Effector CD4-positive, alpha-beta T cell (primary cell): ENCODE results near the gene DNAAF9.

ENCODE experiments used
- DNase-seq: peaks from one replicate; pipeline ENCODE4 v3.0.0-alpha.2; 2020

The DNAAF9 gene

DNA sequence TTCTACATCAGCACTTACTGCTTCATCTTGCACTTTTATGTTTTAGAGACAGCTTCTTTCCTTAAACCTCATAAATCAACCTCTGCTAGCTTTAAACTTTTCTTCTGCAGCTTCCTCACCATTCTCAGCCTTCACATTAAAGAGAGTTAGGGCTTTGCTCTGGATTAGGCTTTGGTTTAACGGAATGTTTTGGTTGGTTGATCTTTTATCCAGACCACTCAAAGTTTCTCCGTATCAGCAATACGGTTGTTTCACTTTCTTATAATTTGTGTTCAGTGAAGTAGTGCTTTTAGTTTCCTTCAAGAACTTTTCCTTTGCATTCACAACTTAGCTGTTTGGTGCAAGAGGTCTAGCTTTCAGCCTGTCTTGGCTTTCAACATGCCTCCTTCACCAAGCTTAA lies 40.4 kb downstream of the DNAAF9 start:
- no peak for DNase-seq

DNA sequence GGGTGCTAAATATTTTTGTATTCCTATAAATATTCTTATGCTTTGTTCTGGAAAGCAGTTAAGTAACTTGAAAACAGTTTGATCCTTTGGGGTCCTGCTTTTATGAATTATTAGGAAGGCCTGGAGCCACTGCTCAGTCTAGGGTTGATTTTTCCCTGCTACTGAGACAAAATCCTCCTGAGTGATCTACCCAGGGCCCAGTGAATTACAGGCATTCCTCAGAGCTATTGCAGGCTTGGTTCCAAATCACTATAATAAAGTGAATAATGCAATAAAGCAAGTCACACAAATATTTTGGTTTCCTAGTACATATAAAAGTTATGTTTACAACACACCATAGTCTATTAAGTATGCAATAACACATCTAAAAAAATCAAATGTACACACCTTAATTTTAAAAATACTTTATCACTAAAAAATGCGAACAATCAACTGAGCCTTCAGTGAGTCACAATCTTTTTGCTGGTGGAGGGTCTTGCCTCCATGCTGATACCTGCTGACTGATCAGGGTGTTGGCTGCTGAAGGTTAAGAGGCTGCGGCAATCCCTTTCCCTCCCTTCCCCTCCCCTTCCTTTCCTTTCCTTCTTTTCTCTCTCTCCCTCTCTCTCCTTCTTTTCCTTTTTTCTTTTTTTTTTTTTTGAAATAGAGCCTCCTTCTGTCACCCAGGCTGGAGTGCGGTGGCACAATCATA lies 43.0 kb downstream of the DNAAF9 start:
- DNase-seq, result no peak

DNA sequence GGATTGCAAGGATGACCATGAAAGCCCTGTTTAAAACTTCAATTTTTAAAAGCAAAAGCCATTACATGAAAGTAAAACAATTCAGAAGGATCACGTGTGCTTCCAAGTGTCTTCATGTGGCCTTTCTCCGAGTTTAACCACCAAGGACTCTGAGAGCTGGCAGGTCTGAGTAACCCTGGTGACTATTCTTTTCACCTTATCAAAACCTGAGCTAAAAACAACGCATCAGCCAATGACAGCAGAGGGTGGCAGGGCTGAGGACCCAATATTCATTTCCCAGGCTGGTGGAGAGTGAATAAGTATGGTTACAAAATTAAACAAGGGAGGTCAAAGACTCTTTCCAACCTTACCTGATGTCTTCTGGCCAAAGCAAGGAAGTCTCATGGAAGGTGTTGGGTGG lies 46.7 kb downstream of the DNAAF9 start:
- DNase-seq, result no peak

DNA sequence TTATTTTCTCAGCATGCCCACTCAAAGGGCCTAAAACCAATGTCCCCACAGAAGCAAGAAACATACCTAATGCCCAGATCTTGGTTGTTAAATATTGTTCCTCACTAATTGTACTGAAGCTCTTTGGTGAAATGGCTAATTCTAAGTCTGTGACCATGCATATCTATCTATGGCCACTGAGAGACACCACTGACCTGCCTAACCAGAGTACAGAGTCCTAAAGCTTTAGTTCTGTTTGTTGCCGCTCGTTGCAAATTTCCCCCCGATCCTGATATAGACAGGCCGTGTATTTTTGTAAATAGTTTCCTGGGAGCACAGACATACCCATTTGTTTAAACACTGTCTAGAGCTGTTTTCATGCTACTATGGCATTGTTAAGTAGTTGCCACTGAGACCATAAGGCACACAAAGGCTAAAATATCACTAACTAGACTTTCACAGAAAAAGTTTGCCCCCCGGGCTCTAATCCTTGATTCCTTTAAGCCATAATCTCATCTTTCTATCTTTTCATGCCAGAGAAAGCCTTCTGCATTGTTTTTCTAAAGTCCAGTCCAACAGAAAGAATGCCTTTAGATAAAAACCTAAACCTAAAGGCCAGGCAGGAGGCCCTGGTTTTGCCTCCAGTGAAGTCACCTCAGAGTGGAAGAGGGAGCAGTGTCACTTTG lies 48.7 kb downstream of the DNAAF9 start:
- DNase-seq, result no peak
